Fibroblast of skin of left biceps (primary cell): Measurements from ENCODE around the gene KDM7A.
A peak's percentile ranks its signal among the peaks of the same experiment; 100 is the strongest.

Source experiments
- DNase-seq, 2 experiments: peaks; one replicate each; pipeline ENCODE4 v3.0.0-alpha.2; 2013; ENCODE audit warnings: low read depth in 2 of 2

The KDM7A gene

GRCh38 chr7:140084972-140085371 lies 91.8 kb downstream of the KDM7A start:
- no peak for DNase-seq

DNA sequence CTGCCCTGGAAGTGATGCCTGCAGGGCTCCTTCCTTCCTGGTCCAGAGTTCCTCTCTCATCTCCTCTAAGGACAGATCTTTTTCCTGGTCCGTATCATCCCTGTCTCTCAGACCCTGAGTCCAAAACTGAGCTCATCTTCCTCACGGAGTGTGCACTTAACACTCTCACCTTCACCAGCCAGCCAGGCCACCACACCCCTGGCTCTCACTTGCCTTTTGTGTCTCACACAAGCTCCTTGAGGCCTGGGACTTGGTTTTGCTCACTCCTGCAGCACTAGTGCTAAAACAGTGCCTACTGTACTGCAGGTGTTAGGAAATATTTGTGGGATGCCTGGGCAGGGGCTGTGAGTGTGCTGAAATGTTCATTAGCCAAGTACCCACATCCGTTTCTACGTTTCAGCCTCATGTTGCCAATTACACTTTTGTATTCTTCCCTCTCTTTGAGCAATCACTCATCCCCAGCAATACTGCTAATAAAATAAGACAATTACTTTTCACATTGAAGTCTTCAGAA lies 92.6 kb downstream of the KDM7A start:
- no peak for DNase-seq

- no peak for DNase-seq
Observed at GRCh38 chr7:140082770-140083169, 94.0 kb downstream of the KDM7A start.

- DNase-seq = no peak
Observed at GRCh38 chr7:140081774-140082425, 94.9 kb downstream of the KDM7A start.

DNA sequence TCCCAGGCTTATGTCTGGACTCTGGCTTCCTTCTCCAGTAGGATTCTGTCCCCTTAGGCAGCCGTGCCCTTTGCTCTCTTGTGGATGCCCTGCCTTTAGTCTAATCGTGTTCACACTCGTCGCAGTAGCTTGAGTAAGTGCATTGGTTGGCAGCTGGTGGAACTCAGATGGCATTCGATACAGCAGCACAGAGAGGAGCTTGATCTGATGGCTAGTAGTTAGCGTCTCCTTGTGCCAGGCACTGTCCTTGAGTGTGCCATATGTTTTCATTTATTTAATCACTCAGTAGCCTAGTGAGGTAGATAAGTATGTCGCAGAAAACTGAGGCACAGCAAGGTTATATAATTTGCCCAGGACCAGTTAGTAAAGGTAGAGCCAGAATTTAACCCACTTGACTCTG lies 95.9 kb downstream of the KDM7A start:
- DNase-seq = no peak

- no peak for DNase-seq
Observed at GRCh38 chr7:140079121-140079536, 97.7 kb downstream of the KDM7A start.

- DNase-seq = no peak
Observed at GRCh38 chr7:140078392-140078791, 98.4 kb downstream of the KDM7A start.

GRCh38 chr7:140074780-140075179 lies 102.0 kb downstream of the KDM7A start:
- DNase-seq = no peak

DNA sequence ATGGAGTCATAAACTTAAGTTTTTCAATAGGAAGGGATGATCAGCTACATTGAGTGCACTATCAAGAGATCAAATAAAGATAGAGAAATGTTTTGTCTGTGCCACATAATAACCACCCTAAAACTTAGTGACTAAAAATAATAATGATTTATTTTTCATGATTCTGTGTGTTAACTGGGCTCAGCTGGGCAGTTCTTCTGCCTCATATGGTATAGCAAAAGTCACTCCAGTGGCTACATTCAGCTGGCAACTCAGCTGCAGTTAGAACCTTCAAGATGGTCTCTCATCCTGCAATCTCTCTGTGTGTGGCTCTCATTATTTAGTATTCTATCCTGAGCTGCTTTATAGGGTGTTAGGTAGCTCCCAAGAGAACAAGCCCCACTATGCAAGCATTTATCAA lies 106.2 kb downstream of the KDM7A start:
- DNase-seq = no peak

- DNase-seq = no peak
Observed at GRCh38 chr7:140069298-140069949, 107.4 kb downstream of the KDM7A start.

DNA sequence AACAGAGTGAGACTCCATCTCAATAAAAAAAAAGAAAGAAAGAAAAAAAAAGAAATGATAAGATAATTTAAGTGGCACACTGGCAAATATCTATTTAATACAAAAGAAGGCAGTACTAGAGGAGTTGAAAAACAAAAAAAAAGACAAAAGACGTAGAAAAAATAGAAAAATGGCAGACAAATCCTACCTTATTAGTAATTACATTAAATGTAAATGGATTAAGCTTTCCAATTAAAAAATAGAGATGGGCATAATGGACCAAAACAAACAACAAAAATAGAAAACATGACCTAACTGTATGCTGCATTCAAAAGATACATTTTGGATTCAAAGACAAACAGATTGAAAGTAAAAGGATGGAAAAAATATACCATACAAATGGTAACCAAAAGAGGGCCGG lies 108.8 kb downstream of the KDM7A start:
- no peak for DNase-seq

DNA sequence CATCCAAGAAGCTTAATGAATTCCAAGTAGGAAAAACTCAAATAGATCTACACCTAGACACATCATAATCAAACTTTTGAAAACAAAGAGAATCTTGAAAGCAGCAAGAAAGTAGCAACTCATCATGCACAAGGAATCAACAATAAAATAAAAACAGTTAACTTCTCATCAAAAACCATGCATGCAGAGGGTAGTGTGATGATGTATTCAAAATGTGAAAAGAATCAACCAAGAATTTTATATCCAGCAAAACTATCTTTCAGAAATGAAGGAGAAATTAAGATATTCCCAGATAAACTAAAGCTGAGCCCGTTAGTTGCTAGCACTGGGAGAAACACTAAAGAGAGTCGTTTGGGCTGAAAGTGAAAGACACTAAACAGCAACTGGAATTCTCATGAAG lies 109.7 kb downstream of the KDM7A start:
- no peak for DNase-seq

DNA sequence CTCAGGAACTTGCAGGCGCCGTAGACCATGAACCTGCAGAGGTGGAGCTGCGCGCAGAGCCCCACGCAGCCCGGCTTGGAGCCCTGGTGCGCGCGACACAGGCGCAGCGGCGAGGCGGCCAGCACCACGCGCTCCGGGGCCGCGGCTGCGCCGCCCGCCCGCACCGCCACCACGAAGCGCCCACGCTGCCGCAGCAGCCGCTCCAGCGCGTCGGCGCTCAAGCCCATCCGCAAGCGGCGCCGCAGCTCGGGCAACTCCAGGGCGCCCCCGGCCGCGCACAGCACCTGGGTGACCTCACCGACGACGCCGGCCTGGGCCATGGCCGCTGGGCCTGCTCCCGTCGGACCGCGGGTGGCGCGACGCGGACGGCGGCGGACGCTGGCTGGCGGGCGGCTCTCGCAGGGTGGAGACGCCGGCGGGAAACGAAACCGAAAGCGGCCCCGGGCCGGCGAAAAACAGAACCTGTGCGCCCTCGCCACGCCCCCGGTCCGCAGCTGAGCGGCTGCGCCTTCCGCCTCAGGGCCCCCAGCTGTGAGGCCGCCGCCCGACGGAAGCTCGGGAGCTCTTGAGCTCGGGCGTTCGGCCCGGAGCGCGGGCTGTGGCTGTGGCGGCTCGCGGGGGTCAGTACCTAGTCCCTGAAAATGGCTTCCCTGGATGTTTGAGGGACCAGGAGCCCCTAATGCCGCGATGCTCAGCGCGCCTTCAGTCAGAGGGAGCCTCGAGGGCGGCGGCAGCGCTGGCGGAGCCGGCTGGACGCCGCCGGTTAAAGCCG lies 114.1 kb downstream of the KDM7A start, which contains the start of gene PARP12:
TSS of gene PARP12 (minus strand) at position 424 of the 772 bp plus-strand sequence. CDS start at position 320, 104 bp downstream.
- DNase-seq = peak; percentile 35 to 47

- no peak for DNase-seq
Observed at GRCh38 chr7:140062118-140062527, 114.7 kb downstream of the KDM7A start.

- no peak for DNase-seq
Observed at GRCh38 chr7:140061607-140061930, 115.2 kb downstream of the KDM7A start.

DNA sequence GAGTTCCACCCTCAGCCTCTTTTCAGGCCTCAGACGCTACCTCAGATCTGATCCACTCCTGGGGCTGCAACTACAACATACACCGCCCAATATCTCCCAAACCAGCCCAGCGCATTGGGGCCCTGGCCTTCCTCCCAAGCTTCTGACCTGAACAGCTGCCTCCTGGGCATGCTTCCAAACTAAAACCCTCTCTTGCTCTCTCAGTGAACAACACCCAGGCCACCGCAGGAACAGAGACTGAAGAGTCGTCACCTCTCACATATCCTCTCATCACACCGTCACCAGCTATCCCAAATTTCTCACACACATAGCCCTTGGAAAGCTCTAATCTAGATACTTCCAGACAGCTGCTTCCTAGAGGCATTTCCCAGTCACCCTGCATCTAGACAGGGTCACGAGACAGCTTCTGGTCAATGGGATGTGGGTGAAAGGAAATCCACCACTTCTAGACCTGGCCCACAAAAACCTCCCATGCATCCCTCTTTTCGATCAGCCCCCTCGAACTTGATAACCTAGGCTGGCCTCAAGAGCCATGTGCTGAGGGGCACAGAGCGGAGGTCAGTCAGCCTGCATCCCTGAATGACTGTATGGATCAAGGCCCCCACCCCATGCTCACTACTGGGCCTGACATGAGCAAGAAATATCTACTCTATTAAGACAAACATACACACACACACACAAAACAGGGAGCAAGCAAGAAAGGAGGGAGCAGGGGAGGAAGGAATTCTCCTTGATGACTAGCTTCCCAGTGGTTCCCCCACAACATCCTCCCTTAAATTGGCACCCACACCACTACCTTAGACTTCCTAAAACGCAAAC lies 115.8 kb downstream of the KDM7A start:
- no peak for DNase-seq

DNA sequence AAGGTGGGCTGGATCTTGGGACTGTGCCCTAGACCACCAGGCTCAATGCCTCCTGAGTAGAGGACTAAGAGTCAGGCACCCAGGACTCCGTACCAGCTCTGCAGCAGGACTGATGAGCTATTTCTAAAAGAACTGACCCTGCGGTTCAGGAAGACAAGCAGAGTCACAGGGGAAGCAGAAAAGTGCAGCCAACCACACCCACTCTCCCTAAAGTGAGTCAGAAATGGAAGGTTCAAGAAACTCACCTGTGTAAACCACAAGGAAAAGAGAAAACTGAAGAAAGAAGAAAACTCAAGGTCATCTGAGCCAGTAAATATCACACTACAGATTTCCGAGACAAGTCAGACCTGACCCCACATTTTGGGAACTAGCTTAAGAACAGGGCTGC lies 116.5 kb downstream of the KDM7A start:
- DNase-seq = no peak

GRCh38 chr7:140059273-140060242 lies 117.2 kb downstream of the KDM7A start:
- peak; percentile 60 to 65 for DNase-seq

- DNase-seq = no peak
Observed at GRCh38 chr7:140058517-140058916, 118.3 kb downstream of the KDM7A start.

GRCh38 chr7:140057143-140057535 lies 119.6 kb downstream of the KDM7A start:
- no peak for DNase-seq
